HepG2 (cell line): ENCODE results near the gene EPX. TPM values are rescaled to one million over a fixed set of nuclear protein-coding genes. Genes with fewer than 3 reads are reported as not detected.

Experiments used
- ATAC-seq: fragments of 200-7000 bp; cut with Tn5 transposase; 3 replicates; pipeline ENCODE4 v1.9.1; 2020; ENCODE audit warnings: mild to moderate bottlenecking, moderate library complexity
- BruUV-seq: library from RNA; stranded (reverse); fragments of 400-500 nt; replicated peaks from 2 replicates; lab custom pipeline; 2021; lab: Mats Ljungman, UMichigan
- CTCF ChIA-PET: fragments of 300-600 bp; formaldehyde crosslinking; extraction: SDS; loops from one replicate; lab custom pipeline; 2021; ENCODE audit warnings: low total read pairs, inconsistent platforms, low intra/inter-chr PET ratio; lab: Yijun Ruan, JAX
- POLR2A ChIA-PET: fragments of 350-600 bp; sonication (Branson Sonifier 250); formaldehyde crosslinking; loops from one replicate; lab custom pipeline; 2020; ENCODE audit warnings: antibody characterized with exemption, inconsistent platforms; lab: Yijun Ruan, JAX
- DNase-seq: peaks from one replicate; pipeline ENCODE4 v3.0.0-alpha.2; 2015; ENCODE audit warnings: low spot score
- FAIRE-seq: peaks from 3 replicates; lab custom pipeline; 2011; peaks lifted over from hg19 to GRCh38; lab: Jason Lieb, UNC
- H2AFZ ChIP-seq: one replicate; pipeline ENCODE4 v1.6.1; 2011; ENCODE audit warnings: low read length, inconsistent platforms
- H3K27ac ChIP-seq: fragments of 300-600 bp; 3 replicates; pipeline ENCODE4 v1.8.0; 2011; ENCODE audit warnings: mixed run types, mild to moderate bottlenecking, mixed read lengths, low read length, inconsistent platforms; ENCODE audit not compliant: insufficient read depth; ENCODE audit errors: extremely low read length
- H3K27me3 ChIP-seq, 2 experiments: fragments of 200-600 bp in 1 of 2; 2 replicates in 1 of 2; 3 replicates in 1 of 2; pipeline versions ENCODE4 v1.6.0 to v1.8.0; 2011; ENCODE audit warnings: low read length in 2 of 2, mild to moderate bottlenecking in 2 of 2, moderate library complexity in 2 of 2, inconsistent platforms in 1 of 2; ENCODE audit not compliant: insufficient read depth in 2 of 2, control insufficient read depth in 1 of 2
- H3K36me3 ChIP-seq, 2 experiments: fragments of 200-600 bp in 1 of 2; replicated peaks in 1 of 2; 2 replicates in 1 of 2; 3 replicates in 1 of 2; pipeline versions ENCODE4 v1.5.1 to v1.8.0; 2011; ENCODE audit warnings: low read length in 2 of 2, inconsistent platforms in 1 of 2; ENCODE audit not compliant: insufficient read depth in 2 of 2, control insufficient read depth in 1 of 2
- H3K4me1 ChIP-seq: 2 replicates; pipeline ENCODE4 v1.5.1; 2012; ENCODE audit warnings: low read length, inconsistent platforms; ENCODE audit not compliant: insufficient read depth
- H3K4me2 ChIP-seq: 2 replicates; pipeline ENCODE4 v1.6.0; 2011; ENCODE audit warnings: low read depth, low read length, inconsistent platforms
- H3K4me3 ChIP-seq, 3 experiments: fragments of 200-600 bp in 1 of 3; sonication (generic), shearing (Covaris generic) in 1 of 3; replicated peaks in 1 of 3; 2 replicates each; pipeline ENCODE4 v1.5.1; 2011 to 2016; ENCODE audit warnings: low read length in 3 of 3, inconsistent platforms in 2 of 3, low read depth in 2 of 3, mild to moderate bottlenecking in 2 of 3, control low read depth in 1 of 3, mixed read lengths in 1 of 3; ENCODE audit not compliant: insufficient read depth in 1 of 3
- H3K79me2 ChIP-seq: one replicate; pipeline ENCODE4 v1.6.1; 2011; ENCODE audit warnings: low read length, inconsistent platforms; ENCODE audit not compliant: insufficient read depth
- H3K9ac ChIP-seq: 2 replicates; pipeline ENCODE4 v1.6.0; 2011; ENCODE audit warnings: mild to moderate bottlenecking, low read depth, low read length, inconsistent platforms; ENCODE audit not compliant: insufficient read depth
- H3K9me3 ChIP-seq: 2 replicates; pipeline ENCODE4 v1.5.1; 2012; ENCODE audit warnings: mild to moderate bottlenecking, low read length
- H4K20me1 ChIP-seq: 2 replicates; pipeline ENCODE4 v1.6.0; 2011; ENCODE audit warnings: inconsistent platforms, mild to moderate bottlenecking, low read length, moderate library complexity; ENCODE audit not compliant: insufficient read depth
- CCAR2 ChIP-seq: fragments of 200-400 bp; formaldehyde crosslinking; optimal IDR thresholded peaks from 2 replicates; pipeline ENCODE3; 2018; ENCODE audit warnings: low read depth, mild to moderate bottlenecking, low read length, moderate library complexity
- CREM ChIP-seq, 2 experiments: sonication (generic) in 1 of 2; formaldehyde crosslinking in 1 of 2; IDR thresholded peaks; 2 replicates each; pipeline versions ENCODE4 v1.4.0 to v1.6.1; 2016 to 2020; ENCODE audit warnings: antibody characterized with exemption in 1 of 2, mild to moderate bottlenecking in 1 of 2, missing genetic modification reagents in 1 of 2
- FLYWCH1 ChIP-seq: sonication (generic); formaldehyde crosslinking; IDR thresholded peaks from 2 replicates; pipeline ENCODE4 v1.8.1; 2023; ENCODE audit warnings: mild to moderate bottlenecking, missing genetic modification reagents
- GFI1 ChIP-seq: sonication (generic); formaldehyde crosslinking; IDR thresholded peaks from 2 replicates; pipeline ENCODE4 v1.5.0; 2020; ENCODE audit warnings: missing genetic modification reagents, mild to moderate bottlenecking, borderline replicate concordance
- HMG20A ChIP-seq: IDR thresholded peaks from 2 replicates; pipeline ENCODE4 v1.6.1; 2016; ENCODE audit warnings: borderline replicate concordance
- HNF4G ChIP-seq, 2 experiments: sonication (generic) in 1 of 2; formaldehyde crosslinking in 1 of 2; IDR thresholded peaks; 2 replicates each; pipeline versions ENCODE4 v1.4.0 to v1.6.1; 2011 to 2020; ENCODE audit warnings: borderline replicate concordance in 2 of 2, low read depth in 2 of 2, mild to moderate bottlenecking in 2 of 2, low read length in 1 of 2, missing genetic modification reagents in 1 of 2, moderate library complexity in 1 of 2
- MLLT10 ChIP-seq: sonication (generic); formaldehyde crosslinking; IDR thresholded peaks from 2 replicates; pipeline ENCODE4 v1.4.0; 2020; ENCODE audit warnings: missing genetic modification reagents
- NFIC ChIP-seq: IDR thresholded peaks from 2 replicates; pipeline ENCODE4 v1.6.1; 2012; ENCODE audit warnings: mild to moderate bottlenecking, low read length, inconsistent platforms
- POLR2G ChIP-seq: fragments of 200-400 bp; formaldehyde crosslinking; IDR thresholded peaks from 2 replicates; pipeline ENCODE4 v1.6.1; 2018; ENCODE audit warnings: mild to moderate bottlenecking, low read depth, low read length, moderate library complexity
- SMAD9 ChIP-seq: sonication (generic); formaldehyde crosslinking; IDR thresholded peaks from 2 replicates; pipeline ENCODE4 v1.5.1; 2020; ENCODE audit warnings: mild to moderate bottlenecking, missing genetic modification reagents
- U2AF1 ChIP-seq: fragments of 200-400 bp; formaldehyde crosslinking; optimal IDR thresholded peaks from 2 replicates; pipeline ENCODE3; 2017; ENCODE audit warnings: mild to moderate bottlenecking, low read depth, low read length
- ZNF383 ChIP-seq: sonication (generic); formaldehyde crosslinking; IDR thresholded peaks from 2 replicates; pipeline ENCODE4 v1.4.0; 2020; ENCODE audit warnings: missing genetic modification reagents, mild to moderate bottlenecking, borderline replicate concordance
- WGBS: methylation state at CpG from one replicate; pipeline ENCODE4 v1.1.6; 2017; ENCODE audit warnings: low lambda C conversion rate; 5-methylcytosine and 5-hydroxymethylcytosine counted together
- in situ Hi-C: cut with HindIII; loops from 2 replicates; pipeline ENCODE4 v1.10.0; 2017; ENCODE audit warnings: low pct_unique_long_range_greater_than_20kb; ENCODE audit not compliant: extremely low pct_ligation_motif_present
- intact Hi-C: fragments of 100-400 bp; cut with micrococcal nuclease; formaldehyde crosslinking; loops from one replicate; pipeline ENCODE4 v1.10.0; 2022; ENCODE audit not compliant: unreplicated experiment
- polyA plus RNA-seq, 8 experiments: library from polyadenylated mRNA; depleted of rRNA in 3 of 8; stranded (reverse) in 7 of 8; unstranded in 1 of 8; fragments of >200 nt; fragmentation: Illumina TruSeq in 4 of 8; extraction: Trizol in 4 of 8; gene quantifications; 2 replicates each; pipeline versions ENCODE4 v1.2.1 to v1.2.3, GENCODE V29; 2011 to 2016; ENCODE audit warnings: low read depth in 4 of 8, missing spikeins in 1 of 8, mixed read lengths in 1 of 8; ENCODE audit not compliant: insufficient read depth in 1 of 8
- total RNA-seq, 5 experiments: library from RNA; depleted of rRNA; stranded (reverse); fragments of >200 nt; fragmentation: Illumina TruSeq; extraction: Trizol; gene quantifications; 2 replicates each; pipeline ENCODE4 v1.2.3, GENCODE V29; 2016; ENCODE audit warnings: low read depth in 1 of 5
- TF ChIP-seq, protein P1 (sequence below), 2 experiments: sonication (generic) in 1 of 2; formaldehyde crosslinking in 1 of 2; IDR thresholded peaks; 2 replicates each; pipeline versions ENCODE4 v1.6.1 to v1.9.0; 2014 to 2022; ENCODE audit warnings: antibody characterized with exemption in 1 of 2, borderline replicate concordance in 1 of 2, inconsistent platforms in 1 of 2, low read depth in 1 of 2, missing genetic modification reagents in 1 of 2
- TF ChIP-seq, protein P2 (sequence below): sonication (generic); formaldehyde crosslinking; IDR thresholded peaks from 2 replicates; pipeline ENCODE4 v1.4.0; 2020; ENCODE audit warnings: missing genetic modification reagents; ENCODE audit errors: not compliant biosample characterization
- TF ChIP-seq, protein P3 (sequence below): IDR thresholded peaks from 2 replicates; pipeline ENCODE4 v1.6.1; 2016; ENCODE audit warnings: low read depth, borderline replicate concordance

The EPX gene
- total and polyA plus RNA-seq, 2 of the 13 experiments (the other 11 are each of a cell fraction or from before 2014, with no cell fraction given), result not detected

DNA sequence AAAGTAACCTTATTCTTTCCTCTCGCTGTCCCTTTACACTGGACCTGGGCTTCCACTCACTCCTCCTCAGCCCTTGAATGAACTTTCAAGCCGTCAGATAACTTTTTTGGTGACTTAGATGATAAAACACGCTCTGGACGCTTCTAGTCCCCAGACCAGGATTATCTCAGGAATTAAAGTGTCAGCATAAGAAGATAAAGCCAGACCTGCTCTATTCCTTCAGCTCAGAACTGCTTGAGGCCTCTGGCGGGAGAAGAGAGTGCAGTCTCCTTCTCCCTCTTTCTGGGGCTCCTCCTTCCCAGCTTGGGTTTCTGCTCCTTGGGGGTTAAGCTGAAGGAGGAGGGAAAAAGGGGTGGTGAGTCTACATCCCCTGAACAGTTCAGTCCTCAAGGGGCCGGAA is 52.4 kb downstream of the EPX start:
- ATAC-seq (no peak), DNase-seq (no peak), FAIRE-seq (no peak)
- Histone ChIP-seq H2AFZ (no peak overlapping the region), H3K27ac (no peak overlapping the region), H3K4me1 (peaks cover 45% of the 10 kb centered on the region), H3K9ac (no peak overlapping the region), H3K4me3 (no peak overlapping the region), H3K36me3 (no peaks in the 10 kb centered on the region), H3K4me2 (no peak overlapping the region), H3K79me2 (no peaks in the 10 kb centered on the region), H3K9me3 (no peaks in the 10 kb centered on the region), H4K20me1 (no peaks in the 10 kb centered on the region), H3K27me3 (peaks cover 19 to 89% of the 10 kb centered on the region in 2 experiments)
- CTCF ChIA-PET, result no interaction called here
- WGBS, result 17% methylated on average over 5 of the region's 6 CpGs
- no TSS peak for BruUV-seq
- POLR2A ChIA-PET, result no interaction called here
- intact Hi-C loops, result no loop called here
- in situ Hi-C loops, result no loop called here
- TF ChIP-seq HMG20A, result no peak
- no peak for TF ChIP-seq FLYWCH1 (CRISPR knock-in tag)
- TF ChIP-seq ZNF383 (CRISPR knock-in tag), result no peak
- no peak for TF ChIP-seq CREM (IDR thresholded peaks at IDR 0.05)
- no peak for TF ChIP-seq CREM (CRISPR knock-in tag; IDR thresholded peaks at IDR 0.05)
- no peak for TF ChIP-seq MLLT10
- no peak for TF ChIP-seq NFIC
- TF ChIP-seq CCAR2, result no peak
- TF ChIP-seq, protein P1, sequence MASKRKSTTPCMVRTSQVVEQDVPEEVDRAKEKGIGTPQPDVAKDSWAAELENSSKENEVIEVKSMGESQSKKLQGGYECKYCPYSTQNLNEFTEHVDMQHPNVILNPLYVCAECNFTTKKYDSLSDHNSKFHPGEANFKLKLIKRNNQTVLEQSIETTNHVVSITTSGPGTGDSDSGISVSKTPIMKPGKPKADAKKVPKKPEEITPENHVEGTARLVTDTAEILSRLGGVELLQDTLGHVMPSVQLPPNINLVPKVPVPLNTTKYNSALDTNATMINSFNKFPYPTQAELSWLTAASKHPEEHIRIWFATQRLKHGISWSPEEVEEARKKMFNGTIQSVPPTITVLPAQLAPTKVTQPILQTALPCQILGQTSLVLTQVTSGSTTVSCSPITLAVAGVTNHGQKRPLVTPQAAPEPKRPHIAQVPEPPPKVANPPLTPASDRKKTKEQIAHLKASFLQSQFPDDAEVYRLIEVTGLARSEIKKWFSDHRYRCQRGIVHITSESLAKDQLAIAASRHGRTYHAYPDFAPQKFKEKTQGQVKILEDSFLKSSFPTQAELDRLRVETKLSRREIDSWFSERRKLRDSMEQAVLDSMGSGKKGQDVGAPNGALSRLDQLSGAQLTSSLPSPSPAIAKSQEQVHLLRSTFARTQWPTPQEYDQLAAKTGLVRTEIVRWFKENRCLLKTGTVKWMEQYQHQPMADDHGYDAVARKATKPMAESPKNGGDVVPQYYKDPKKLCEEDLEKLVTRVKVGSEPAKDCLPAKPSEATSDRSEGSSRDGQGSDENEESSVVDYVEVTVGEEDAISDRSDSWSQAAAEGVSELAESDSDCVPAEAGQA (IDR thresholded peaks at IDR 0.05; ENCODE audit: low read depth), result no peak
- TF ChIP-seq, protein P1 (CRISPR knock-in tag; IDR thresholded peaks at IDR 0.05; ENCODE audit: borderline replicate concordance), result no peak
- no peak for TF ChIP-seq HNF4G (IDR thresholded peaks at IDR 0.05; ENCODE audit: borderline replicate concordance, low read depth, low read length)
- TF ChIP-seq HNF4G (CRISPR knock-in tag; IDR thresholded peaks at IDR 0.05; ENCODE audit: borderline replicate concordance, low read depth), result no peak
- TF ChIP-seq GFI1 (CRISPR knock-in tag), result no peak
- TF ChIP-seq SMAD9 (CRISPR knock-in tag), result no peak
- TF ChIP-seq, protein P2, sequence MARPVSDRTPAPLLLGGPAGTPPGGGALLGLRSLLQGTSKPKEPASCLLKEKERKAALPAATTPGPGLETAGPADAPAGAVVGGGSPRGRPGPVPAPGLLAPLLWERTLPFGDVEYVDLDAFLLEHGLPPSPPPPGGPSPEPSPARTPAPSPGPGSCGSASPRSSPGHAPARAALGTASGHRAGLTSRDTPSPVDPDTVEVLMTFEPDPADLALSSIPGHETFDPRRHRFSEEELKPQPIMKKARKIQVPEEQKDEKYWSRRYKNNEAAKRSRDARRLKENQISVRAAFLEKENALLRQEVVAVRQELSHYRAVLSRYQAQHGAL (CRISPR knock-in tag), result no peak
- TF ChIP-seq U2AF1, result no peak
- no peak for TF ChIP-seq POLR2G
- TF ChIP-seq, protein P3, sequence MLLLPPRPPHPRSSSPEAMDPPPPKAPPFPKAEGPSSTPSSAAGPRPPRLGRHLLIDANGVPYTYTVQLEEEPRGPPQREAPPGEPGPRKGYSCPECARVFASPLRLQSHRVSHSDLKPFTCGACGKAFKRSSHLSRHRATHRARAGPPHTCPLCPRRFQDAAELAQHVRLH (CRISPR knock-in tag), result no peak
